H1 (cell line): ENCODE results near the gene TSPAN5. TPM values are rescaled to one million over a fixed set of nuclear protein-coding genes. Genes with fewer than 3 reads are reported as not detected.

Experiments
- CTCF ChIA-PET: fragments of 300-600 bp; sonication (Branson Sonifier 250); formaldehyde crosslinking; loops from one replicate; lab custom pipeline; 2021; ENCODE audit not compliant: partially characterized antibody; lab: Charles Lee
- POLR2A ChIA-PET: fragments of 300-600 bp; sonication (Branson Sonifier 250); formaldehyde crosslinking; loops from one replicate; lab custom pipeline; 2021; ENCODE audit warnings: inconsistent platforms; ENCODE audit not compliant: partially characterized antibody; lab: Charles Lee
- DNase-seq, 2 experiments: peaks; one replicate each; pipeline versions ENCODE4 v3.0.0 to v3.0.0-alpha.2; 2010 to 2022; ENCODE audit warnings: low spot score in 2 of 2, low read depth in 1 of 2, mixed read lengths in 1 of 2
- FAIRE-seq: peaks from 2 replicates; lab custom pipeline; 2011; peaks lifted over from hg19 to GRCh38; lab: Jason Lieb, UNC
- H2AFZ ChIP-seq: 2 replicates; pipeline ENCODE4 v1.8.1; 2012; ENCODE audit warnings: low read length, inconsistent platforms
- H2AK5ac ChIP-seq: 2 replicates; pipeline ENCODE4 v1.6.1; 2013; ENCODE audit warnings: low read depth, low read length
- H2BK120ac ChIP-seq: replicated peaks from 2 replicates; pipeline ENCODE3; 2013; ENCODE audit warnings: low read depth, low read length, inconsistent platforms
- H2BK12ac ChIP-seq: 2 replicates; pipeline ENCODE4 v1.6.1; 2013; ENCODE audit warnings: low read depth, low read length
- H2BK15ac ChIP-seq: 2 replicates; pipeline ENCODE4 v1.6.1; 2013; ENCODE audit warnings: low read length
- H2BK20ac ChIP-seq: 2 replicates; pipeline ENCODE4 v1.6.1; 2013; ENCODE audit warnings: low read length
- H2BK5ac ChIP-seq: 2 replicates; pipeline ENCODE4 v1.6.1; 2013; ENCODE audit warnings: low read depth, low read length
- H3K14ac ChIP-seq: 2 replicates; pipeline ENCODE4 v1.6.1; 2013; ENCODE audit warnings: inconsistent platforms; ENCODE audit not compliant: insufficient read length
- H3K18ac ChIP-seq: 2 replicates; pipeline ENCODE4 v1.6.1; 2013; ENCODE audit warnings: low read length; ENCODE audit errors: extremely low read depth
- H3K23ac ChIP-seq: 2 replicates; pipeline ENCODE4 v1.6.1; 2013; ENCODE audit warnings: inconsistent platforms; ENCODE audit not compliant: insufficient read length
- H3K23me2 ChIP-seq: 2 replicates; pipeline ENCODE4 v1.6.1; 2013; ENCODE audit warnings: low read depth, low read length
- H3K27ac ChIP-seq: 2 replicates; pipeline ENCODE4 v1.6.1; 2011; ENCODE audit warnings: low read depth, low read length, inconsistent platforms
- H3K27me3 ChIP-seq, 4 experiments: replicated peaks in 1 of 4; 1 replicate in 1 of 4; 2 replicates in 3 of 4; pipeline versions ENCODE4 v1.6.1 to v1.8.1; 2011 to 2013; ENCODE audit warnings: low read length in 3 of 4, mild to moderate bottlenecking in 3 of 4, inconsistent platforms in 2 of 4, mixed read lengths in 2 of 4, moderate library complexity in 1 of 4; ENCODE audit not compliant: control insufficient read depth in 3 of 4, insufficient read depth in 3 of 4; ENCODE audit errors: extremely low read depth in 1 of 4
- H3K36me3 ChIP-seq, 4 experiments: 2 replicates each; pipeline versions ENCODE4 v1.6.1 to v1.8.1; 2011 to 2013; ENCODE audit warnings: mild to moderate bottlenecking in 4 of 4, low read length in 3 of 4, moderate library complexity in 2 of 4, control low read depth in 1 of 4, inconsistent platforms in 1 of 4; ENCODE audit not compliant: insufficient read depth in 4 of 4, control insufficient read depth in 2 of 4
- H3K4ac ChIP-seq: replicated peaks from 2 replicates; pipeline ENCODE3; 2013; ENCODE audit warnings: low read length, low read depth, mixed read lengths, inconsistent platforms; ENCODE audit not compliant: insufficient read length
- H3K4me1 ChIP-seq, 4 experiments: replicated peaks in 1 of 4; 1 replicate in 1 of 4; 2 replicates in 3 of 4; pipeline versions ENCODE4 v1.6.1 to v1.8.1; 2011 to 2013; ENCODE audit warnings: low read length in 3 of 4, inconsistent platforms in 2 of 4, mixed read lengths in 1 of 4; ENCODE audit not compliant: insufficient read depth in 4 of 4, control insufficient read depth in 3 of 4
- H3K4me2 ChIP-seq, 2 experiments: 2 replicates each; pipeline versions ENCODE4 v1.6.1 to v1.8.1; 2011 to 2013; ENCODE audit warnings: low read depth in 2 of 2, low read length in 2 of 2, control low read depth in 1 of 2, inconsistent platforms in 1 of 2, mild to moderate bottlenecking in 1 of 2; ENCODE audit not compliant: insufficient read depth in 1 of 2
- H3K4me3 ChIP-seq, 4 experiments: fragments of 200-600, 300-600 bp in 1 of 4; sonication (generic), shearing (Covaris generic), sonication (Bioruptor Twin) in 1 of 4; 2 replicates each; pipeline versions ENCODE4 v1.5.1 to v1.8.1; 2011 to 2016; ENCODE audit warnings: low read length in 4 of 4, low read depth in 3 of 4, control low read depth in 2 of 4, inconsistent platforms in 2 of 4, mild to moderate bottlenecking in 2 of 4, mixed read lengths in 1 of 4, moderate library complexity in 1 of 4; ENCODE audit not compliant: insufficient read depth in 2 of 4; ENCODE audit errors: extremely low read depth in 1 of 4
- H3K56ac ChIP-seq: replicated peaks from 2 replicates; pipeline ENCODE3; 2013; ENCODE audit warnings: low read depth, mild to moderate bottlenecking, mixed read lengths, low read length, inconsistent platforms; ENCODE audit not compliant: insufficient read length
- H3K79me1 ChIP-seq: 2 replicates; pipeline ENCODE4 v1.6.1; 2013; ENCODE audit warnings: low read depth, low read length, control low read depth
- H3K79me2 ChIP-seq, 2 experiments: 2 replicates each; pipeline versions ENCODE4 v1.6.1 to v1.8.1; 2012 to 2013; ENCODE audit warnings: low read length in 2 of 2, mild to moderate bottlenecking in 2 of 2, inconsistent platforms in 1 of 2; ENCODE audit not compliant: insufficient read depth in 2 of 2, control insufficient read depth in 1 of 2
- H3K9ac ChIP-seq, 4 experiments: replicated peaks in 1 of 4; 1 replicate in 1 of 4; 2 replicates in 3 of 4; pipeline versions ENCODE4 v1.6.1 to v1.8.1; 2011 to 2013; ENCODE audit warnings: low read depth in 3 of 4, low read length in 3 of 4, control low read depth in 2 of 4, mild to moderate bottlenecking in 2 of 4, moderate library complexity in 2 of 4, inconsistent platforms in 1 of 4; ENCODE audit errors: extremely low read depth in 1 of 4
- H3K9me3 ChIP-seq, 2 experiments: 2 replicates each; pipeline versions ENCODE4 v1.6.1 to v1.8.1; 2012 to 2013; ENCODE audit warnings: mild to moderate bottlenecking in 2 of 2, moderate library complexity in 2 of 2, control low read depth in 1 of 2, inconsistent platforms in 1 of 2, low read depth in 1 of 2, low read length in 1 of 2, mixed read lengths in 1 of 2; ENCODE audit not compliant: insufficient read depth in 2 of 2
- H4K20me1 ChIP-seq, 2 experiments: replicated peaks in 1 of 2; 2 replicates each; pipeline versions ENCODE3 to v1.8.1; 2011 to 2013; ENCODE audit warnings: inconsistent platforms in 2 of 2, low read length in 2 of 2, mild to moderate bottlenecking in 1 of 2; ENCODE audit not compliant: insufficient read depth in 2 of 2, control insufficient read depth in 1 of 2
- H4K5ac ChIP-seq: 2 replicates; pipeline ENCODE4 v1.6.1; 2013; ENCODE audit warnings: low read length, low read depth, mixed read lengths, inconsistent platforms; ENCODE audit not compliant: insufficient read length
- H4K8ac ChIP-seq: 2 replicates; pipeline ENCODE4 v1.8.0; 2013; ENCODE audit warnings: mild to moderate bottlenecking, moderate library complexity, low read length, inconsistent platforms; ENCODE audit not compliant: insufficient read depth; ENCODE audit errors: extremely low read depth
- H4K91ac ChIP-seq: replicated peaks from 2 replicates; pipeline ENCODE3; 2013; ENCODE audit warnings: low read length, mixed read lengths, inconsistent platforms; ENCODE audit not compliant: insufficient read length
- ATF2 ChIP-seq: IDR thresholded peaks from 2 replicates; pipeline ENCODE4 v1.6.1; 2012; ENCODE audit warnings: low read length, inconsistent platforms
- EGR1 ChIP-seq: IDR thresholded peaks from 2 replicates; pipeline ENCODE4 v1.6.1; 2011; ENCODE audit warnings: low read depth, low read length, borderline replicate concordance
- HDAC6 ChIP-seq: IDR thresholded peaks from one replicate; pipeline ENCODE4 v1.7.1; 2012; ENCODE audit warnings: low read depth, mild to moderate bottlenecking, inconsistent platforms, low read length, moderate library complexity
- JUN ChIP-seq: IDR thresholded peaks from 2 replicates; pipeline ENCODE4 v1.6.1; 2011; ENCODE audit warnings: low read depth, mild to moderate bottlenecking, improper control_type of control experiment, low read length
- POU5F1 ChIP-seq: IDR thresholded peaks from 2 replicates; pipeline ENCODE4 v1.6.1; 2011; ENCODE audit warnings: low read depth, mild to moderate bottlenecking, low read length, moderate library complexity
- WGBS, 2 experiments: shearing (Covaris generic) in 1 of 2; methylation state at CpG; one replicate each; pipeline versions ENCODE4 v1.1.6 to v1.1.7; 2013 to 2015; ENCODE audit warnings: low lambda C conversion rate in 2 of 2, mixed read lengths in 2 of 2, inconsistent platforms in 1 of 2, low coverage in 1 of 2, missing lambda C conversion rate in 1 of 2; ENCODE audit not compliant: insufficient replicate concordance in 2 of 2, insufficient coverage in 1 of 2, insufficient read length in 1 of 2; ENCODE audit errors: extremely low coverage in 1 of 2, missing lambda C conversion rate in 1 of 2; 5-methylcytosine and 5-hydroxymethylcytosine counted together
- polyA plus RNA-seq, 7 experiments: library from polyadenylated mRNA; depleted of rRNA in 3 of 7; stranded (reverse) in 5 of 7; unstranded in 2 of 7; fragments of >200 nt in 5 of 7; fragments of 200-250 nt in 2 of 7; gene quantifications; 1 replicate in 5 of 7; 2 replicates in 1 of 7; 4 replicates in 1 of 7; pipeline versions ENCODE4 v1.2.1 to v1.2.3, GENCODE V29; 2011 to 2013; ENCODE audit warnings: missing spikeins in 2 of 7, mixed read lengths in 2 of 7
- total RNA-seq: library from RNA; stranded (reverse); fragmentation: NEBNext Ultra II Directional; extraction: Animal tissue kit (Norgen Biotek cat#: 25700); gene quantifications from 2 replicates; pipeline ENCODE4 v1.2.1, GENCODE V29; 2021

TSPAN5 gene
- total and polyA plus RNA-seq, 2 of the 8 experiments (the other 6 are each of a cell fraction or from before 2014, with no cell fraction given), result 17.6 to 21.2 TPM

GRCh38 chr4:98430708-98431403, 227.6 kb downstream of the TSPAN5 start:
- Histone ChIP-seq H2BK20ac (no peak overlapping the region), H4K20me1 (no peaks in the 10 kb centered on the region), H3K27me3 (no peaks in the 10 kb centered on the region), H3K18ac (no peak overlapping the region), H3K4me3 (no peak overlapping the region), H3K23ac (no peak overlapping the region), H2BK12ac (no peak overlapping the region), H4K5ac (no peak overlapping the region), H3K14ac (no peak overlapping the region), H2AK5ac (no peak overlapping the region), H4K91ac (no peak overlapping the region), H3K79me2 (no peaks in the 10 kb centered on the region), H3K9ac (no peak overlapping the region), H3K4me1 (no peaks in the 10 kb centered on the region), H3K27ac (no peak overlapping the region), H2BK5ac (no peak overlapping the region), H3K56ac (no peak overlapping the region), H4K8ac (no peak overlapping the region), H3K36me3 (no peaks in the 10 kb centered on the region), H3K4me2 (no peak overlapping the region), H2AFZ (no peak overlapping the region), H3K79me1 (no peaks in the 10 kb centered on the region), H3K4ac (no peak overlapping the region), H2BK15ac (no peak overlapping the region), H2BK120ac (no peak overlapping the region), H3K23me2 (no peaks in the 10 kb centered on the region), H3K9me3 (no peaks in the 10 kb centered on the region)
- FAIRE-seq (no peak), DNase-seq (no peak)
- POLR2A ChIA-PET, result interaction anchor here (0.5 to 0.7 kb wide), 3 partner anchors 143 to 609 kb away, joined by 3 read pairs; no protein-coding TSS in a partner anchor
- CTCF ChIA-PET, result interaction anchor here (0.6 to 1.4 kb wide), 2 partner anchors 16 to 144 kb away, joined by 3 read pairs; no protein-coding TSS in a partner anchor
- 85% methylated on average over 4 of the region's 4 CpGs; no CpG with 5 or more reads in 1 of the 2 experiments for WGBS, 2 experiments
- TF ChIP-seq ATF2 (no peak), EGR1 (no peak), POU5F1 (no peak), HDAC6 (no peak), JUN (no peak)
